Parathyroid adenoma (tissue), 2 donors: ENCODE results near the gene FAM120B.
A peak's percentile ranks its signal among the peaks of the same experiment; 100 is the strongest.

Experiments used
- H2AFZ ChIP-seq: fragments of 300-600 bp; sonication (generic); one replicate; pipeline ENCODE4 v1.7.0; 2017; ENCODE audit warnings: antibody characterized with exemption, mild to moderate bottlenecking
- H3K27ac ChIP-seq: fragments of 300-600 bp; sonication (generic); one replicate; pipeline ENCODE4 v1.7.0; 2017
- H3K27me3 ChIP-seq: fragments of 300-600 bp; sonication (generic); one replicate; pipeline ENCODE4 v1.7.0; 2017; ENCODE audit warnings: low read length; ENCODE audit not compliant: control insufficient read depth, insufficient read depth
- H3K36me3 ChIP-seq: fragments of 300-600 bp; sonication (generic); one replicate; pipeline ENCODE4 v1.7.0; 2017; ENCODE audit warnings: low read length; ENCODE audit not compliant: control insufficient read depth, insufficient read depth
- H3K4me1 ChIP-seq: fragments of 300-600 bp; sonication (generic); one replicate; pipeline ENCODE4 v1.7.0; 2017; ENCODE audit warnings: control low read depth
- H3K4me2 ChIP-seq: fragments of 300-600 bp; sonication (generic); one replicate; pipeline ENCODE4 v1.7.0; 2017; ENCODE audit warnings: low read length
- H3K4me3 ChIP-seq: fragments of 300-600 bp; sonication (generic); one replicate; pipeline ENCODE4 v1.7.0; 2017; ENCODE audit warnings: low read depth, low read length
- H3K79me2 ChIP-seq: fragments of 300-600 bp; sonication (generic); one replicate; pipeline ENCODE4 v1.7.0; 2017; ENCODE audit warnings: control low read depth
- H3K9ac ChIP-seq: fragments of 300-600 bp; sonication (generic); one replicate; pipeline ENCODE4 v1.7.0; 2017; ENCODE audit warnings: mild to moderate bottlenecking
- H3K9me3 ChIP-seq: fragments of 300-600 bp; sonication (generic); one replicate; pipeline ENCODE4 v1.7.0; 2017; ENCODE audit warnings: low read length; ENCODE audit not compliant: control insufficient read depth
- CTCF ChIP-seq: fragments of 300-600 bp; sonication (generic); IDR thresholded peaks from one replicate; pipeline ENCODE4 v1.7.0; 2017; ENCODE audit warnings: antibody characterized with exemption, mild to moderate bottlenecking
- donor health status: primary hyperparathyroidism.

Gene FAM120B

GRCh38 chr6:170294298-170294730 lies 12.2 kb upstream of the FAM120B start:
- Histone ChIP-seq H3K9ac (no peak overlapping the region), H3K79me2 (no peaks in the 10 kb centered on the region), H3K4me3 (no peak overlapping the region), H3K36me3 (no peaks in the 10 kb centered on the region), H3K27me3 (peaks cover 7% of the 10 kb centered on the region), H3K4me1 (peaks cover 12% of the 10 kb centered on the region), H3K27ac (no peak overlapping the region), H3K9me3 (no peaks in the 10 kb centered on the region), H2AFZ (no peak overlapping the region), H3K4me2 (no peak overlapping the region)
- TF ChIP-seq CTCF, result no peak

GRCh38 chr6:170294813-170295509 lies 11.6 kb upstream of the FAM120B start:
- Histone ChIP-seq H3K9ac (no peak overlapping the region), H3K27me3 (peaks cover 7% of the 10 kb centered on the region), H3K4me2 (peak overlapping the region; percentile 90), H3K9me3 (no peaks in the 10 kb centered on the region), H2AFZ (peak overlapping the region; percentile 73), H3K36me3 (no peaks in the 10 kb centered on the region), H3K27ac (no peak overlapping the region), H3K4me1 (peaks cover 12% of the 10 kb centered on the region), H3K79me2 (no peaks in the 10 kb centered on the region), H3K4me3 (peak overlapping the region; percentile 49)
- TF ChIP-seq CTCF, result no peak

- peaks cover 12% of the 10 kb centered on the region for H3K4me1 ChIP-seq
- no peak overlapping the region for H3K27ac ChIP-seq
- peak overlapping the region; percentile 73 for H2AFZ ChIP-seq
- H3K79me2 ChIP-seq, result no peaks in the 10 kb centered on the region
- peak overlapping the region; percentile 49 for H3K4me3 ChIP-seq
- peaks cover 7% of the 10 kb centered on the region for H3K27me3 ChIP-seq
- no peak overlapping the region for H3K9ac ChIP-seq
- TF ChIP-seq CTCF, result no peak
- no peaks in the 10 kb centered on the region for H3K9me3 ChIP-seq
- H3K36me3 ChIP-seq, result no peaks in the 10 kb centered on the region
- H3K4me2 ChIP-seq, result peak overlapping the region; percentile 90
Observed at GRCh38 chr6:170295510-170296422, 10.8 kb upstream of the FAM120B start.

GRCh38 chr6:170296423-170296745 lies 10.2 kb upstream of the FAM120B start:
- H3K79me2 ChIP-seq, result no peaks in the 10 kb centered on the region
- no peak for TF ChIP-seq CTCF
- H3K9me3 ChIP-seq, result no peaks in the 10 kb centered on the region
- H3K4me2 ChIP-seq, result peak overlapping the region; percentile 90
- no peak overlapping the region for H3K27ac ChIP-seq
- H3K9ac ChIP-seq, result no peak overlapping the region
- H3K4me3 ChIP-seq, result peak overlapping the region; percentile 49
- no peak overlapping the region for H2AFZ ChIP-seq
- H3K27me3 ChIP-seq, result peaks cover 7% of the 10 kb centered on the region
- no peaks in the 10 kb centered on the region for H3K36me3 ChIP-seq
- peaks cover 10% of the 10 kb centered on the region for H3K4me1 ChIP-seq
